ENCODE results near the gene TOMM40L.

DNA sequence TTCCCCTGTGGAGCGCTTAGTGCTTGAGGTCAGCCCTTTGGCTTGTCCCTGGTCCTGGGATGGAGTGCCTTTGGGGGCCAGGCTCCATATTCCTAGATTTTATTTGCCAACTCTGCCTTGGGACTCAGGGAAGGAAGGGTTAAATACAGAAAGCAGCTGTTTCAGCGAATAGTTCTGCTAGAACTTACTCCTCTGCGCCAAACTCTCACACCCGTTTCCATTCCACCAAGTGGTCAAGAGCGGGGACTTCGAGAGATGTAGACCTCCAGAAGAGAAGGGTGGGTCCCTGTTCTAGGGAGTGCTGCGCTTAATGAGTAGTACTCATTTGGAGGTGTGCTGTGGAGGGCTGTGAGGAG, 704 bp upstream of the TOMM40L start:
- TF ChIP-seq POLR2A (IDR thresholded peaks at IDR 0.05) = no peak
- TF ChIP-seq, protein P1, sequence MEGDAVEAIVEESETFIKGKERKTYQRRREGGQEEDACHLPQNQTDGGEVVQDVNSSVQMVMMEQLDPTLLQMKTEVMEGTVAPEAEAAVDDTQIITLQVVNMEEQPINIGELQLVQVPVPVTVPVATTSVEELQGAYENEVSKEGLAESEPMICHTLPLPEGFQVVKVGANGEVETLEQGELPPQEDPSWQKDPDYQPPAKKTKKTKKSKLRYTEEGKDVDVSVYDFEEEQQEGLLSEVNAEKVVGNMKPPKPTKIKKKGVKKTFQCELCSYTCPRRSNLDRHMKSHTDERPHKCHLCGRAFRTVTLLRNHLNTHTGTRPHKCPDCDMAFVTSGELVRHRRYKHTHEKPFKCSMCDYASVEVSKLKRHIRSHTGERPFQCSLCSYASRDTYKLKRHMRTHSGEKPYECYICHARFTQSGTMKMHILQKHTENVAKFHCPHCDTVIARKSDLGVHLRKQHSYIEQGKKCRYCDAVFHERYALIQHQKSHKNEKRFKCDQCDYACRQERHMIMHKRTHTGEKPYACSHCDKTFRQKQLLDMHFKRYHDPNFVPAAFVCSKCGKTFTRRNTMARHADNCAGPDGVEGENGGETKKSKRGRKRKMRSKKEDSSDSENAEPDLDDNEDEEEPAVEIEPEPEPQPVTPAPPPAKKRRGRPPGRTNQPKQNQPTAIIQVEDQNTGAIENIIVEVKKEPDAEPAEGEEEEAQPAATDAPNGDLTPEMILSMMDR (IDR thresholded peaks at IDR 0.05) = no peak
- TF ChIP-seq POLR2AphosphoS5 (IDR thresholded peaks at IDR 0.05) = no peak

Measured in breast epithelium (tissue), 3 donors.